Stimulated activated CD4-positive, alpha-beta T cell treated with anti-CD3 and anti-CD28 coated beads, Interleukin-4, amount 100 ng/mL, for 48 hours (primary cell): ENCODE measurements around the gene TMEM200A.

ENCODE experiments used
- DNase-seq, 2 donors: peaks; one replicate each; pipeline ENCODE4 v3.0.0-alpha.2; 2020; ENCODE audit warnings: low read depth in 2 of 2

TMEM200A gene

GRCh38 chr6:130425537-130425936, 59.7 kb downstream of the TMEM200A start:
- DNase-seq = no peak

- no peak for DNase-seq
Measured at GRCh38 chr6:130426066-130426721, 60.4 kb downstream of the TMEM200A start.

- DNase-seq = no peak
Measured at GRCh38 chr6:130431346-130431852, 65.6 kb downstream of the TMEM200A start.

GRCh38 chr6:130432838-130433237, 67.0 kb downstream of the TMEM200A start:
- DNase-seq = no peak

GRCh38 chr6:130434174-130434873, 68.5 kb downstream of the TMEM200A start:
- no peak for DNase-seq

- no peak for DNase-seq
Measured at GRCh38 chr6:130435181-130435580, 69.4 kb downstream of the TMEM200A start.

GRCh38 chr6:130437961-130438360, 72.1 kb downstream of the TMEM200A start:
- no peak for DNase-seq

GRCh38 chr6:130447374-130447773, 81.6 kb downstream of the TMEM200A start:
- DNase-seq = no peak

GRCh38 chr6:130452336-130452735, 86.5 kb downstream of the TMEM200A start:
- no peak for DNase-seq

- DNase-seq = no peak
Measured at GRCh38 chr6:130453230-130453629, 87.4 kb downstream of the TMEM200A start.

- DNase-seq = no peak
Measured at GRCh38 chr6:130457605-130458004, 91.8 kb downstream of the TMEM200A start.

GRCh38 chr6:130459316-130459715, 93.5 kb downstream of the TMEM200A start:
- DNase-seq = no peak

- no peak for DNase-seq
Measured at GRCh38 chr6:130460934-130461333, 95.1 kb downstream of the TMEM200A start.

GRCh38 chr6:130466052-130466747, 100.4 kb downstream of the TMEM200A start:
- DNase-seq = no peak

- DNase-seq = no peak
Measured at GRCh38 chr6:130466748-130467061, 100.9 kb downstream of the TMEM200A start.

GRCh38 chr6:130467146-130468050, 101.6 kb downstream of the TMEM200A start:
- no peak for DNase-seq

- DNase-seq = no peak
Measured at GRCh38 chr6:130470766-130471165, 104.9 kb downstream of the TMEM200A start.

GRCh38 chr6:130473886-130474285, 108.1 kb downstream of the TMEM200A start:
- DNase-seq = peak in 1 of 2 donors; percentile 4

GRCh38 chr6:130482645-130483390, 117.0 kb downstream of the TMEM200A start:
- no peak for DNase-seq

GRCh38 chr6:130485870-130486269, 120.1 kb downstream of the TMEM200A start:
- DNase-seq = no peak

GRCh38 chr6:130486417-130486816, 120.6 kb downstream of the TMEM200A start:
- no peak for DNase-seq
